ENCODE data around the gene ZNF777.
A peak's percentile ranks its signal among the peaks of the same experiment; 100 is the strongest.

Gene ZNF777

GRCh38 chr7:149493366-149493765, 32.5 kb upstream of the ZNF777 start:
- H3K36me3 Mint-ChIP-seq (ENCODE audit: low read depth), result peaks cover 82% of the 10 kb centered on the region

GRCh38 chr7:149490083-149490760, 29.4 kb upstream of the ZNF777 start:
- Mint-ChIP-seq H3K4me1 (ENCODE audit: low read depth) (peaks cover 18% of the 10 kb centered on the region), H3K36me3 (ENCODE audit: low read depth) (peaks cover 97% of the 10 kb centered on the region), H3K27me3 (no peaks in the 10 kb centered on the region), H3K27ac (peak overlapping the region; percentile 5), H3K4me3 (no peak overlapping the region), H3K9me3 (no peaks in the 10 kb centered on the region)
- no peak for DNase-seq

More at GRCh38 chr7:149493366-149493765, 32.5 kb upstream of the ZNF777 start:
- Mint-ChIP-seq H3K27ac (peak overlapping the region; percentile 57), H3K27me3 (no peaks in the 10 kb centered on the region), H3K4me1 (ENCODE audit: low read depth) (peaks cover 37% of the 10 kb centered on the region), H3K4me3 (no peak overlapping the region), H3K9me3 (no peaks in the 10 kb centered on the region)
- no peak for DNase-seq

- no peaks in the 10 kb centered on the region for H3K27me3 Mint-ChIP-seq
- no peaks in the 10 kb centered on the region for H3K9me3 Mint-ChIP-seq
- peak overlapping the region; percentile 30 for H3K27ac Mint-ChIP-seq
- no peak overlapping the region for H3K4me3 Mint-ChIP-seq
- H3K36me3 Mint-ChIP-seq (ENCODE audit: low read depth), result peaks cover 96% of the 10 kb centered on the region
- no peak for DNase-seq
- peaks cover 11% of the 10 kb centered on the region for H3K4me1 Mint-ChIP-seq (ENCODE audit: low read depth)
Observed at GRCh38 chr7:149489391-149490024, 28.6 kb upstream of the ZNF777 start.

GRCh38 chr7:149479568-149479967, 18.7 kb upstream of the ZNF777 start:
- Mint-ChIP-seq H3K36me3 (ENCODE audit: low read depth) (peaks cover 82% of the 10 kb centered on the region), H3K27me3 (no peaks in the 10 kb centered on the region), H3K4me3 (no peak overlapping the region), H3K9me3 (peaks cover 7% of the 10 kb centered on the region), H3K27ac (no peak overlapping the region), H3K4me1 (ENCODE audit: low read depth) (no peaks in the 10 kb centered on the region)
- DNase-seq, result no peak

- Mint-ChIP-seq H3K27ac (no peak overlapping the region), H3K9me3 (peaks cover 7% of the 10 kb centered on the region), H3K4me3 (no peak overlapping the region), H3K36me3 (ENCODE audit: low read depth) (peaks cover 84% of the 10 kb centered on the region), H3K27me3 (no peaks in the 10 kb centered on the region), H3K4me1 (ENCODE audit: low read depth) (no peaks in the 10 kb centered on the region)
- DNase-seq, result no peak
Observed at GRCh38 chr7:149478754-149479153, 17.9 kb upstream of the ZNF777 start.

GRCh38 chr7:149477494-149478443, 16.9 kb upstream of the ZNF777 start:
- H3K4me1 Mint-ChIP-seq (ENCODE audit: low read depth), result no peaks in the 10 kb centered on the region
- H3K4me3 Mint-ChIP-seq, result no peak overlapping the region
- no peaks in the 10 kb centered on the region for H3K27me3 Mint-ChIP-seq
- H3K36me3 Mint-ChIP-seq (ENCODE audit: low read depth), result peaks cover 92% of the 10 kb centered on the region
- peaks cover 7% of the 10 kb centered on the region for H3K9me3 Mint-ChIP-seq
- DNase-seq, result no peak
- peak overlapping the region; percentile 33 for H3K27ac Mint-ChIP-seq

- Mint-ChIP-seq H3K27ac (no peak overlapping the region), H3K4me1 (ENCODE audit: low read depth) (no peaks in the 10 kb centered on the region), H3K36me3 (ENCODE audit: low read depth) (peaks cover 96% of the 10 kb centered on the region), H3K9me3 (peaks cover 7% of the 10 kb centered on the region), H3K4me3 (no peak overlapping the region), H3K27me3 (no peaks in the 10 kb centered on the region)
- DNase-seq, result no peak
Observed at GRCh38 chr7:149476791-149477190, 15.9 kb upstream of the ZNF777 start.

- H3K27ac Mint-ChIP-seq, result no peak overlapping the region
- H3K36me3 Mint-ChIP-seq (ENCODE audit: low read depth), result peaks cover 96% of the 10 kb centered on the region
Observed at GRCh38 chr7:149475121-149476045, 14.5 kb upstream of the ZNF777 start.

GRCh38 chr7:149474309-149475120, 13.7 kb upstream of the ZNF777 start:
- DNase-seq, result no peak
- H3K27ac Mint-ChIP-seq, result no peak overlapping the region
- H3K4me3 Mint-ChIP-seq, result no peak overlapping the region
- H3K36me3 Mint-ChIP-seq (ENCODE audit: low read depth), result peaks cover 93% of the 10 kb centered on the region
- no peaks in the 10 kb centered on the region for H3K4me1 Mint-ChIP-seq (ENCODE audit: low read depth)
- H3K27me3 Mint-ChIP-seq, result no peaks in the 10 kb centered on the region
- peaks cover 7% of the 10 kb centered on the region for H3K9me3 Mint-ChIP-seq

More at GRCh38 chr7:149475121-149476045, 14.5 kb upstream of the ZNF777 start:
- Mint-ChIP-seq H3K27me3 (no peaks in the 10 kb centered on the region), H3K9me3 (peaks cover 7% of the 10 kb centered on the region), H3K4me3 (no peak overlapping the region), H3K4me1 (ENCODE audit: low read depth) (no peaks in the 10 kb centered on the region)
- DNase-seq, result no peak

GRCh38 chr7:149473251-149473650, 12.4 kb upstream of the ZNF777 start:
- no peak overlapping the region for H3K27ac Mint-ChIP-seq
- no peaks in the 10 kb centered on the region for H3K4me1 Mint-ChIP-seq (ENCODE audit: low read depth)
- no peak for DNase-seq
- no peaks in the 10 kb centered on the region for H3K9me3 Mint-ChIP-seq
- no peak overlapping the region for H3K4me3 Mint-ChIP-seq
- H3K27me3 Mint-ChIP-seq, result no peaks in the 10 kb centered on the region
- peaks cover 81% of the 10 kb centered on the region for H3K36me3 Mint-ChIP-seq (ENCODE audit: low read depth)

GRCh38 chr7:149471289-149471953, 10.6 kb upstream of the ZNF777 start:
- Mint-ChIP-seq H3K36me3 (ENCODE audit: low read depth) (peaks cover 62% of the 10 kb centered on the region), H3K27ac (no peak overlapping the region), H3K4me3 (no peak overlapping the region), H3K9me3 (no peaks in the 10 kb centered on the region), H3K27me3 (no peaks in the 10 kb centered on the region), H3K4me1 (ENCODE audit: low read depth) (no peaks in the 10 kb centered on the region)
- no peak for DNase-seq

GRCh38 chr7:149469806-149470205, 8.9 kb upstream of the ZNF777 start:
- no peak overlapping the region for H3K4me3 Mint-ChIP-seq
- H3K36me3 Mint-ChIP-seq (ENCODE audit: low read depth), result peaks cover 47% of the 10 kb centered on the region
- no peak overlapping the region for H3K27ac Mint-ChIP-seq
- H3K9me3 Mint-ChIP-seq, result no peaks in the 10 kb centered on the region
- peaks cover 6% of the 10 kb centered on the region for H3K27me3 Mint-ChIP-seq
- no peak for DNase-seq
- no peaks in the 10 kb centered on the region for H3K4me1 Mint-ChIP-seq (ENCODE audit: low read depth)

GRCh38 chr7:149468208-149468607, 7.3 kb upstream of the ZNF777 start:
- Mint-ChIP-seq H3K9me3 (no peaks in the 10 kb centered on the region), H3K36me3 (ENCODE audit: low read depth) (peaks cover 33% of the 10 kb centered on the region), H3K4me3 (no peak overlapping the region), H3K27ac (no peak overlapping the region), H3K27me3 (peaks cover 13% of the 10 kb centered on the region), H3K4me1 (ENCODE audit: low read depth) (no peaks in the 10 kb centered on the region)
- DNase-seq, result no peak

Measured in activated T-cell treated with anti-CD3 and anti-CD28 coated beads, Interleukin-2, amount 50 U/mL, for 24 hours (primary cell).